Prostate gland (tissue), 2 donors: ENCODE measurements around the gene UBR3.

Experiments used
- CTCF ChIP-seq, 4 experiments: fragments of 200-600 bp in 2 of 4; fragments of 450-650 bp in 2 of 4; sonication (generic) in 2 of 4; IDR thresholded peaks; 1 replicate in 3 of 4; 2 replicates in 1 of 4; pipeline ENCODE4 v1.5.1; 2016 to 2019; ENCODE audit warnings: antibody characterized with exemption in 4 of 4, mild to moderate bottlenecking in 2 of 4, moderate library complexity in 2 of 4
- POLR2A ChIP-seq: fragments of 450-650 bp; IDR thresholded peaks from one replicate; pipeline ENCODE4 v1.6.1; 2016; ENCODE audit warnings: antibody characterized with exemption, mild to moderate bottlenecking
- POLR2AphosphoS5 ChIP-seq: sonication (generic); formaldehyde crosslinking; IDR thresholded peaks from one replicate; pipeline ENCODE4 v1.6.1; 2017; ENCODE audit warnings: antibody characterized with exemption

GRCh38 chr2:169803480-169803879, 23.8 kb upstream of the UBR3 start:
- TF ChIP-seq CTCF (IDR thresholded peaks at IDR 0.05) = no peak
- no peak for TF ChIP-seq POLR2AphosphoS5
- TF ChIP-seq POLR2A = no peak
